CD4-positive, alpha-beta T cell treated with Interleukin-15 for 1 hour (primary cell): Measurements from ENCODE around the gene DRG2.

Source experiments
- DNase-seq: peaks from one replicate; pipeline ENCODE4 v3.0.0-alpha.2; 2020

DRG2 gene

GRCh38 chr17:18087610-18088491, at the start of gene DRG2:
TSS of gene DRG2 (plus strand) at chr17:18087948. CDS start at chr17:18088024, 76 bp downstream.
- DNase-seq: peak; percentile 85

- DNase-seq: no peak
These were observed 49.4 kb upstream of the DRG2 start for GRCh38 chr17:18038149-18038850.

GRCh38 chr17:18038861-18039534, 48.8 kb upstream of the DRG2 start, which contains the start of the genes ATPAF2 and GID4:
TSS of gene ATPAF2 (minus strand) at chr17:18039168. CDS start at chr17:18039013, 155 bp downstream.
TSS of gene GID4 (plus strand) at chr17:18039408. CDS start at chr17:18039465, 57 bp downstream.
- DNase-seq: peak; percentile 99

- no peak for DNase-seq
These were observed 48.0 kb upstream of the DRG2 start for GRCh38 chr17:18039535-18040260.

GRCh38 chr17:18040261-18040858, 47.4 kb upstream of the DRG2 start:
- DNase-seq: no peak

- no peak for DNase-seq
These were observed 46.0 kb upstream of the DRG2 start for GRCh38 chr17:18041776-18042175.

- no peak for DNase-seq
These were observed 44.8 kb upstream of the DRG2 start for GRCh38 chr17:18042983-18043382.

GRCh38 chr17:18043491-18043890, 44.3 kb upstream of the DRG2 start:
- no peak for DNase-seq

- no peak for DNase-seq
These were observed 43.1 kb upstream of the DRG2 start for GRCh38 chr17:18044609-18045008.

GRCh38 chr17:18045691-18046350, 41.9 kb upstream of the DRG2 start:
- no peak for DNase-seq

- no peak for DNase-seq
These were observed 32.2 kb upstream of the DRG2 start for GRCh38 chr17:18055597-18055996.

- DNase-seq: no peak
These were observed 31.5 kb upstream of the DRG2 start for GRCh38 chr17:18056214-18056613.

GRCh38 chr17:18059283-18059682, 28.5 kb upstream of the DRG2 start:
- DNase-seq: no peak

GRCh38 chr17:18064053-18064452, 23.7 kb upstream of the DRG2 start:
- DNase-seq: no peak

GRCh38 chr17:18065546-18065945, 22.2 kb upstream of the DRG2 start:
- no peak for DNase-seq

- DNase-seq: no peak
These were observed 20.9 kb upstream of the DRG2 start for GRCh38 chr17:18066866-18067265.

GRCh38 chr17:18069101-18069500, 18.6 kb upstream of the DRG2 start:
- no peak for DNase-seq

GRCh38 chr17:18070861-18071340, 16.8 kb upstream of the DRG2 start:
- no peak for DNase-seq

- DNase-seq: no peak
These were observed 16.0 kb upstream of the DRG2 start for GRCh38 chr17:18071751-18072150.

- DNase-seq: no peak
These were observed 13.0 kb upstream of the DRG2 start for GRCh38 chr17:18074566-18075272.

GRCh38 chr17:18076936-18077335, 10.8 kb upstream of the DRG2 start:
- no peak for DNase-seq
